GM15510 (cell line): ENCODE results near the gene PPM1D.

ENCODE experiments used
- POLR2A ChIP-seq: IDR thresholded peaks from 3 replicates; pipeline ENCODE4 v1.6.1; 2011; ENCODE audit warnings: borderline replicate concordance; ENCODE audit not compliant: insufficient read length; ENCODE audit errors: extremely low read depth

Gene PPM1D

GRCh38 chr17:60613325-60613724 is 13.3 kb downstream of the PPM1D start:
- no peak for TF ChIP-seq POLR2A

GRCh38 chr17:60615108-60615507 is 15.1 kb downstream of the PPM1D start:
- TF ChIP-seq POLR2A: no peak

- TF ChIP-seq POLR2A: no peak
Observed at GRCh38 chr17:60615840-60616239, 15.8 kb downstream of the PPM1D start.

GRCh38 chr17:60618080-60618479 is 18.1 kb downstream of the PPM1D start:
- TF ChIP-seq POLR2A: no peak

- TF ChIP-seq POLR2A: no peak
Observed at GRCh38 chr17:60618854-60619526, 19.0 kb downstream of the PPM1D start.

GRCh38 chr17:60622961-60623360 is 23.0 kb downstream of the PPM1D start:
- TF ChIP-seq POLR2A: no peak

- TF ChIP-seq POLR2A: no peak
Observed at GRCh38 chr17:60623415-60623814, 23.4 kb downstream of the PPM1D start.

GRCh38 chr17:60627124-60627523 is 27.1 kb downstream of the PPM1D start:
- no peak for TF ChIP-seq POLR2A

- TF ChIP-seq POLR2A: no peak
Observed at GRCh38 chr17:60628252-60628889, 28.4 kb downstream of the PPM1D start.

- no peak for TF ChIP-seq POLR2A
Observed at GRCh38 chr17:60629120-60629519, 29.1 kb downstream of the PPM1D start.

GRCh38 chr17:60630352-60630751 is 30.4 kb downstream of the PPM1D start:
- TF ChIP-seq POLR2A: no peak

- TF ChIP-seq POLR2A: no peak
Observed at GRCh38 chr17:60631119-60631518, 31.1 kb downstream of the PPM1D start.

- TF ChIP-seq POLR2A: no peak
Observed at GRCh38 chr17:60637683-60638082, 37.7 kb downstream of the PPM1D start.

GRCh38 chr17:60639019-60639330 is 39.0 kb downstream of the PPM1D start:
- TF ChIP-seq POLR2A: no peak

- TF ChIP-seq POLR2A: no peak
Observed at GRCh38 chr17:60640503-60640902, 40.5 kb downstream of the PPM1D start.

GRCh38 chr17:60641126-60641525 is 41.1 kb downstream of the PPM1D start:
- TF ChIP-seq POLR2A: no peak
